Neural progenitor cell (in vitro differentiated cells): ENCODE results near the gene SNAI1. TPM values are rescaled to one million over a fixed set of nuclear protein-coding genes. Genes with fewer than 3 reads are reported as not detected.

Experiments
- DNase-seq: peaks from one replicate; pipeline ENCODE4 v3.0.0-alpha.2; 2016; ENCODE audit warnings: low spot score
- H2AFZ ChIP-seq: fragments of 200-600 bp; sonication (generic); replicated peaks from 2 replicates; pipeline ENCODE4 v1.6.1; 2016; ENCODE audit warnings: antibody characterized with exemption
- H3F3A ChIP-seq: fragments of 200-600 bp; sonication (generic); 2 replicates; pipeline ENCODE4 v1.6.1; 2016; ENCODE audit warnings: antibody characterized with exemption, low read depth
- H3K27ac ChIP-seq: fragments of 200-600 bp; sonication (generic); 2 replicates; pipeline ENCODE4 v1.5.1; 2016; ENCODE audit warnings: mild to moderate bottlenecking
- H3K27me3 ChIP-seq: fragments of 200-600 bp; sonication (generic); 2 replicates; pipeline ENCODE4 v1.6.1; 2016; ENCODE audit warnings: mild to moderate bottlenecking, moderate library complexity
- H3K36me3 ChIP-seq: fragments of 200-600 bp; sonication (generic); 2 replicates; pipeline ENCODE4 v1.5.1; 2016
- H3K4me1 ChIP-seq: fragments of 200-600 bp; sonication (generic); 2 replicates; pipeline ENCODE4 v1.6.1; 2016; ENCODE audit warnings: mixed run types
- H3K4me2 ChIP-seq: fragments of 200-600 bp; sonication (generic); 2 replicates; pipeline ENCODE4 v1.6.1; 2016
- H3K4me3 ChIP-seq: fragments of 200-600 bp; sonication (generic); 2 replicates; pipeline ENCODE4 v1.5.1; 2016
- H3K79me2 ChIP-seq: fragments of 200-600 bp; sonication (generic); 2 replicates; pipeline ENCODE4 v1.6.1; 2016; ENCODE audit warnings: low read depth
- H3K9ac ChIP-seq: fragments of 200-600 bp; sonication (generic); 2 replicates; pipeline ENCODE4 v1.6.1; 2016
- H3K9me3 ChIP-seq: fragments of 200-600 bp; sonication (generic); 2 replicates; pipeline ENCODE4 v1.5.1; 2016; ENCODE audit warnings: low read depth
- H4K20me1 ChIP-seq: fragments of 200-600 bp; sonication (generic); 2 replicates; pipeline ENCODE4 v1.6.1; 2016; ENCODE audit warnings: low read depth
- H3K27ac Mint-ChIP-seq: 3 replicates; pipeline ENCODE4 v1.8.0; 2021; ENCODE audit warnings: mixed read lengths
- H3K27me3 Mint-ChIP-seq: 2 replicates; pipeline ENCODE4 v1.8.0; 2022; ENCODE audit warnings: low read depth, mild to moderate bottlenecking, inconsistent platforms, moderate library complexity, mixed read lengths; ENCODE audit not compliant: insufficient read depth
- H3K36me3 Mint-ChIP-seq: 3 replicates; pipeline ENCODE4 v1.8.0; 2021; ENCODE audit warnings: mixed read lengths
- H3K4me1 Mint-ChIP-seq: 3 replicates; pipeline ENCODE4 v1.8.0; 2021; ENCODE audit warnings: mixed read lengths
- H3K4me3 Mint-ChIP-seq: 3 replicates; pipeline ENCODE4 v1.8.0; 2021; ENCODE audit warnings: mild to moderate bottlenecking, moderate library complexity, mixed read lengths
- H3K9me3 Mint-ChIP-seq: 3 replicates; pipeline ENCODE4 v1.8.0; 2020; ENCODE audit warnings: mixed read lengths
- EZH2 ChIP-seq: fragments of 200-600 bp; sonication (generic); IDR thresholded peaks from 2 replicates; pipeline ENCODE4 v1.6.1; 2017; ENCODE audit warnings: antibody characterized with exemption, mild to moderate bottlenecking, moderate library complexity
- EZH2phosphoT487 ChIP-seq: fragments of 200-600 bp; sonication (generic); IDR thresholded peaks from 2 replicates; pipeline ENCODE4 v1.6.1; 2017; ENCODE audit warnings: antibody characterized with exemption
- total RNA-seq: library from RNA; depleted of rRNA; stranded (reverse); fragments of >200 nt; gene quantifications from 2 replicates; pipeline ENCODE4 v1.2.3, GENCODE V29; 2015; ENCODE audit warnings: low replicate concordance
- TF ChIP-seq, protein P1 (sequence below): fragments of 200-600 bp; sonication (generic); IDR thresholded peaks from 2 replicates; pipeline ENCODE4 v1.5.1; 2017; ENCODE audit warnings: antibody characterized with exemption, mild to moderate bottlenecking

Gene SNAI1
- total RNA-seq, 1 donor from 2014 or later, result 1.1 TPM

DNA sequence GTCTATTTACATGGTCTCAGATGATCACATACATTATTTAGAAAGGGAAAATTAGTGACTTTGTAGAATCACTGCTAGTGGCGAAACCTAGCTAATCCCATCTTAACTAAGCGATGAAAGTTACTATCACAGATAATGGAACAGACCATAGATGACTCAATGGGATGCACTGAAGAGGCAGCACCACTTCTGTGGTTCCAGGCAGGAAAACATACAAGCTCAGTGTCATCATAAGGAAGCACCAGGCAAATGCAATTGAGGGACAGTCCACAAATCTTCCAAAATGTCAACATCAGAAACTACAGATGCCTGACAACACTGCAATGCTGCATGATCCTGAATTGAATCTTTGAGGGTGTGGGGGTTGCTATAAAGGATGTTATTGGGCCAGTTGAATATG, 15.9 kb upstream of the SNAI1 start:
- TF ChIP-seq, protein P1, sequence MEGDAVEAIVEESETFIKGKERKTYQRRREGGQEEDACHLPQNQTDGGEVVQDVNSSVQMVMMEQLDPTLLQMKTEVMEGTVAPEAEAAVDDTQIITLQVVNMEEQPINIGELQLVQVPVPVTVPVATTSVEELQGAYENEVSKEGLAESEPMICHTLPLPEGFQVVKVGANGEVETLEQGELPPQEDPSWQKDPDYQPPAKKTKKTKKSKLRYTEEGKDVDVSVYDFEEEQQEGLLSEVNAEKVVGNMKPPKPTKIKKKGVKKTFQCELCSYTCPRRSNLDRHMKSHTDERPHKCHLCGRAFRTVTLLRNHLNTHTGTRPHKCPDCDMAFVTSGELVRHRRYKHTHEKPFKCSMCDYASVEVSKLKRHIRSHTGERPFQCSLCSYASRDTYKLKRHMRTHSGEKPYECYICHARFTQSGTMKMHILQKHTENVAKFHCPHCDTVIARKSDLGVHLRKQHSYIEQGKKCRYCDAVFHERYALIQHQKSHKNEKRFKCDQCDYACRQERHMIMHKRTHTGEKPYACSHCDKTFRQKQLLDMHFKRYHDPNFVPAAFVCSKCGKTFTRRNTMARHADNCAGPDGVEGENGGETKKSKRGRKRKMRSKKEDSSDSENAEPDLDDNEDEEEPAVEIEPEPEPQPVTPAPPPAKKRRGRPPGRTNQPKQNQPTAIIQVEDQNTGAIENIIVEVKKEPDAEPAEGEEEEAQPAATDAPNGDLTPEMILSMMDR, result no peak
- TF ChIP-seq EZH2phosphoT487 (no peak), EZH2 (no peak)
- Histone ChIP-seq H3K27ac (no peak overlapping the region), H3K4me3 (no peak overlapping the region), H3K27me3 (no peaks in the 10 kb centered on the region), H4K20me1 (no peaks in the 10 kb centered on the region), H3K79me2 (no peaks in the 10 kb centered on the region), H3F3A (peaks cover 5% of the 10 kb centered on the region), H3K4me1 (no peaks in the 10 kb centered on the region), H3K4me2 (no peak overlapping the region), H3K9me3 (no peaks in the 10 kb centered on the region), H3K36me3 (no peaks in the 10 kb centered on the region), H2AFZ (no peak overlapping the region), H3K9ac (no peak overlapping the region)
- peaks cover 2% of the 10 kb centered on the region for H3K27me3 Mint-ChIP-seq
- no peak overlapping the region for H3K4me3 Mint-ChIP-seq
- no peaks in the 10 kb centered on the region for H3K9me3 Mint-ChIP-seq
- no peaks in the 10 kb centered on the region for H3K36me3 Mint-ChIP-seq
- peaks cover 3% of the 10 kb centered on the region for H3K4me1 Mint-ChIP-seq
- DNase-seq, result no peak
- H3K27ac Mint-ChIP-seq, result no peak overlapping the region

DNA sequence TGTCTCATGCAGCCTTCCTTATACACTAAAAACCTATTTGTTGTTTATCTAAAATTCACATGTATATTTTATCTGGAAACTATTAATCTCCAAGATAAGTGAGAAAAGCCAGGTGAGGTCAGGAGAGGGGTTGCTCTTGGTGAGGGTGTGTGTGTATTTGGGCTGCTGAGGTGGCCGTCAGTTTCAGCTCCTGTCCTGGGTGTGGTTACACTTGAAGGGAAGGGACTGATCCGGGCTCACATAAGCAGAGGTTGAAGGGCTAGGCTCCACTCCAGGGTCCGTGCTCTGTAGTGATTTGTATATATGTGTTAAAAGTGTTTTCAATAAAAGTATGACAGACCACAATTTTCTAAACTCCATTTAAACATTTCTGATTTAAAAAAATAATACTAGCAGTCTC, 13.5 kb upstream of the SNAI1 start:
- peaks cover 2% of the 10 kb centered on the region for H3K27me3 Mint-ChIP-seq

DNA sequence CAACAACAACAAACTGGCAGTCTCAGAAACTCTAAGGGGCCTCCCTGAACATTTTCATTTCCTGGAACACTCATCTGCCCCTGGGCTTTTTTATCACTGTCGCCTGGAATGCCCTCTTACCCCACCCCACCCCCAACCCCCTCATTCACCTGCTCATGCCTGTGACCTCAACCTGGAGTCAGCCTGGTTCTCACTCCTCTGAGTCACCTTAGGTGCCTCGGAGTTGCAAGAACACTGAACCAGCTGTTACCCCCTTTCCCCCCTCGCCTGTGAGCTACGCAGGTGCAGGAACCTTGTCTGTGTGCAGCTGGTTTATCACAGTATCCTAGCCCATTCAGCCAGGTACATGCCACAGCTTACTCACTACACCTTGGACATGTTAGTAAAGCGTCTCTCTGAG, 12.8 kb upstream of the SNAI1 start:
- no peaks in the 10 kb centered on the region for H3K9me3 Mint-ChIP-seq
- Histone ChIP-seq H4K20me1 (no peaks in the 10 kb centered on the region), H3K27ac (no peak overlapping the region), H3K4me1 (no peaks in the 10 kb centered on the region), H2AFZ (no peak overlapping the region), H3K27me3 (no peaks in the 10 kb centered on the region), H3K4me3 (no peak overlapping the region), H3F3A (no peaks in the 10 kb centered on the region), H3K36me3 (no peaks in the 10 kb centered on the region), H3K4me2 (no peak overlapping the region), H3K9me3 (no peaks in the 10 kb centered on the region), H3K79me2 (no peaks in the 10 kb centered on the region), H3K9ac (no peak overlapping the region)
- H3K27me3 Mint-ChIP-seq, result peaks cover under 1% of the 10 kb centered on the region
- TF ChIP-seq, protein P1, result no peak
- TF ChIP-seq EZH2phosphoT487 (no peak), EZH2 (no peak)
- H3K36me3 Mint-ChIP-seq, result no peaks in the 10 kb centered on the region
- H3K27ac Mint-ChIP-seq, result no peak overlapping the region
- no peak overlapping the region for H3K4me3 Mint-ChIP-seq
- no peak for DNase-seq
- peaks cover 3% of the 10 kb centered on the region for H3K4me1 Mint-ChIP-seq

More for the DNA sequence above, 13.5 kb upstream of the SNAI1 start:
- H3K79me2 ChIP-seq, result no peaks in the 10 kb centered on the region
- TF ChIP-seq, protein P1, result no peak
- TF ChIP-seq EZH2phosphoT487 (no peak), EZH2 (no peak)
- no peak overlapping the region for H3K27ac Mint-ChIP-seq
- H3K9ac ChIP-seq, result no peak overlapping the region
- H4K20me1 ChIP-seq, result no peaks in the 10 kb centered on the region
- H3K27me3 ChIP-seq, result no peaks in the 10 kb centered on the region
- H3K4me3 Mint-ChIP-seq, result no peak overlapping the region
- H3K4me2 ChIP-seq, result no peak overlapping the region
- H3K4me3 ChIP-seq, result no peak overlapping the region
- H3K9me3 ChIP-seq, result no peaks in the 10 kb centered on the region
- no peaks in the 10 kb centered on the region for H3K36me3 Mint-ChIP-seq
- H3K4me1 ChIP-seq, result no peaks in the 10 kb centered on the region
- no peaks in the 10 kb centered on the region for H3K36me3 ChIP-seq
- no peak overlapping the region for H3K27ac ChIP-seq
- H3K4me1 Mint-ChIP-seq, result peaks cover 3% of the 10 kb centered on the region
- DNase-seq, result no peak
- no peaks in the 10 kb centered on the region for H3K9me3 Mint-ChIP-seq
- H2AFZ ChIP-seq, result no peak overlapping the region
- peaks cover 5% of the 10 kb centered on the region for H3F3A ChIP-seq

DNA sequence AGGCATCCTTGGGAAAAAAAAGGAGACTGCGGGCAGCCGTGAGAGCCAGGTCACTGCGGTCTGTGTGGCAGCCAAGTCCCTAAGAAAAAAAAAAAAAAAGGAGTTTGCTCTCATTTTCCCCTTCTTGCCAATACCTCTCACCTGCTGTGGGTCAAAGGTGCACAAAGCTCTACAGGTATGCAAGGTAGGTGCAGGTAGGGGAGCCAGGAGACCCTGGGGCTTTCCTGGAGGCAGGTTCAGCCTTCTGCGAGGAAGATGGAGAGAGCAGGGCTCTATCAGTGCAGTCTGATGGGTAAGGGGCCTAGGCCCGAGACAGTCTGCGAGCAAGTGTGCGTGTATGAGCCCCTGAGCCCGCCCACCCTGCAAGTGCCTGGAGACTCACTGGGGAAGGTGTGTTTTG, 12.3 kb upstream of the SNAI1 start:
- Mint-ChIP-seq H3K9me3 (no peaks in the 10 kb centered on the region), H3K27me3 (no peaks in the 10 kb centered on the region), H3K4me3 (no peak overlapping the region), H3K27ac (peak overlapping the region; percentile 30), H3K36me3 (no peaks in the 10 kb centered on the region), H3K4me1 (peaks cover 3% of the 10 kb centered on the region)
- Histone ChIP-seq H3K27ac (no peak overlapping the region), H3K36me3 (no peaks in the 10 kb centered on the region), H4K20me1 (no peaks in the 10 kb centered on the region), H3K4me3 (no peak overlapping the region), H3K79me2 (no peaks in the 10 kb centered on the region), H3K4me1 (no peaks in the 10 kb centered on the region), H3F3A (no peaks in the 10 kb centered on the region), H3K4me2 (no peak overlapping the region), H2AFZ (no peak overlapping the region), H3K9ac (no peak overlapping the region), H3K9me3 (no peaks in the 10 kb centered on the region), H3K27me3 (no peaks in the 10 kb centered on the region)
- DNase-seq, result no peak
- TF ChIP-seq EZH2, result no peak
